HG02759 (cell line): ENCODE measurements around the gene SCYGR7.
"Not testable (repeated sequence)": the region's sequence is repeated elsewhere in the genome, so short reads cannot be mapped to it uniquely, and the experiment has no call there.

ENCODE experiments used
- ATAC-seq: cut with Tn5 transposase; IDR thresholded peaks from one replicate; pipeline ENCODE4 v1.9.1; 2021; ENCODE audit warnings: mild to moderate bottlenecking, moderate library complexity; ENCODE audit not compliant: unreplicated experiment

Gene SCYGR7

DNA sequence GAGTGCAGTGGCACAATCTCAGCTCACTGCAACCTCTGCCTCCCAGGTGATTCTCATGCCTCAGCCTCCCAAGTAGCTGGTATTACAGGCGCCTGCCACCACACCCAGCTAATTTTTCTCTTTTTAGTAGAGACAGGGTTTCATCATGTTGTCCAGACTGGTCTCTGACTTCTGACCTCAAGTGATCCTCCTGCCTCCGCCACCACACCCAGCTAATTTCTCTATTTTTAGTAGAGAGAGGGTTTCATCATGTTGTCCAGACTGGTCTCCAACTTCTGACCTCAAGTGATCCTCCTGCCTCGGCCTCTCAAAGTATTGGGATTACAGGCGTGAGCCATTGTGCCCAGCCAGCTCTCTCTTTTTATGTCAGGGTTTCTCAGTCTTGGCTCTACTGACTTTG is 28.1 kb downstream of the SCYGR7 start:
- ATAC-seq: not testable (repeated sequence)

DNA sequence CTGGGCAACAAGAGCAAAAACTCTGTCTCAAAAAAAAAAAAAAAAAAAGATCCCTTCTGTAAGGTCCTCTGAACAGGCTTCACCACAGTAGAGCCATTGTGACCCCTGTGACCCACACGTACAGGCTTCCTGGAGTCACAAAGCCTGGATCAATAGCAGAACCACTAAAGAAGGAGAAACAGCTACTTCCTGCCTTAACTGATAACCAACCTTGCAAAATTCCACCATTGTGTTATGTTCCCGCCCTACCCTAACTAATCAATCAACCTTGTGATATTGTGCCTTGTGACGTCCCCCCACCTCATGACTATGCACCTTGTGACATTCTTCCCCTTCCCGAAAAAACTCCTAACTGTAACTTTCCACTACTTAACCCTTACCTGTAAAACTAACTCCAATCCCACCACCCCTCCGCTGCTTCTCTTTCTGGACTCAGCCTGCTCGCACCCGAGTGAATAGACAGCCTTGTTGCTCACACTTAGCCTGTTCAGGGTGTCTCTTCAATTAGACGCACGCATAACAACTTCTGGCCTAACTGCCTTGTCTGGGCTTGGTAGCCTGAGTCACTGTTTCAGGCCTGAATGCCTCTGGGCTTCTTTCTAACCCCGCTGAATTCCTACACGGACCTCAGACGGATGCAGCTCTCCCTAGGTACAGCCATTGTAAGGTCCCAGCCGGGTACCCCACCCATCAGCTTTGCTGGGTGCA is 31.4 kb downstream of the SCYGR7 start:
- no peak for ATAC-seq

DNA sequence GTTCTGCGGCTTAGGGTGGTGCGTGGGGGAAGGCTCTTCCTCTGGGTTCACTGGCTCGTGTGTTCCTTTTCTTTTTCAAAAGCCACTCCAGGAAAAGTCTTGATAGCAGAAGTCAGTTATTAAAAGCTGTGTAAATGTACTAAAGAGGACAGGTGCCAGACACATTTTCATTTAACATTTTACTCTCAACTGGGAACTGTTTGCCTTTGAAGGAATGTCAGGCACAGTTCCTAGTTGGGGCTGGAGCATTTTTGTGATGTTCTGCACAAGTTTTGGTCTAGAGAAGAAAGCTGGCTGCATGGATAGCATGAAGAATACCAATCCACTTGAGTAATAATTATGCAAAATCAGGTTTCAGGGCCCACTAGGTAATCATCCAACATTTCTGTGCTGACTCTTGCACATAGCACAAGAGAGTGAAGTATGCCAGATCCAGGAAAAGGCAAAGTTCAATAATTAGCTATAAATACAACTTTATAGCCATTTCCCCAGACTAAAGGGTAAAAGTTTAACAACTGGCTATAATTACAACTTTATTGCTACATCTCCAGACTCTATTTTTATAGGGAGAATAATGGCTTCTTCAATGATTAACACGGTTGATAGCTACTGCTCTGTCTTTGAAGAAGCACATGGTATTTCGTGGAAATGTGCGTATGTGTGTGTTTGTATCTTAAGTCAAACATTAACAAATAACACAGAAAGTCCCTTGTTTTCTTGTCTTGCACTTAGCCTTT is 33.8 kb downstream of the SCYGR7 start:
- ATAC-seq: no peak

DNA sequence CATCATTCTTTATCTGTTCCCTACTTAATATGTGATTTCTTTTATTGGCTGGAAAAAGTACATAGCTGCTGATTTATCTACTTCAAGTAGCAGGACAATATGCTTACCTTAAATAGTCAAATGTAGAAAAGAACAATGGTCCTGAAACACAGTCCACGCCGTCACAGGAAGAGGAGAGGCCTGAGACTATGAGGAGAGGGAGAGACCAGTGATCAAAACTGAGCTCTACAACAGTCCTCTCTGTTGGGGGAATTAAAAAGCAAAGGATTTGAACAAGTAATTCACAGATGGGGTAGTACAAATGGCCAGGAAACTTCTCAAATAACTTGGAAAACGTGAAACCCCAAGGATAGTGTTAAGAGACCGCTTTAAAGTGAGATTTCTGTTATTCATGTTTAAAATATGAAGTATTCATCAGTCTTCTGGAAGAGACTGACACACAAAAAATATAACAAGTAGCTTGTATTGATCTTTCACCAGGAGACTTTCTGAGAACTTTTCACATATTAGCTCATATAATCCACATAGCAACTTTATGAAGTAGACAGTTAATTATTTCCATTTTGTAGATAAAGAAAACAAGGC is 37.7 kb downstream of the SCYGR7 start:
- peak; percentile 7 for ATAC-seq

DNA sequence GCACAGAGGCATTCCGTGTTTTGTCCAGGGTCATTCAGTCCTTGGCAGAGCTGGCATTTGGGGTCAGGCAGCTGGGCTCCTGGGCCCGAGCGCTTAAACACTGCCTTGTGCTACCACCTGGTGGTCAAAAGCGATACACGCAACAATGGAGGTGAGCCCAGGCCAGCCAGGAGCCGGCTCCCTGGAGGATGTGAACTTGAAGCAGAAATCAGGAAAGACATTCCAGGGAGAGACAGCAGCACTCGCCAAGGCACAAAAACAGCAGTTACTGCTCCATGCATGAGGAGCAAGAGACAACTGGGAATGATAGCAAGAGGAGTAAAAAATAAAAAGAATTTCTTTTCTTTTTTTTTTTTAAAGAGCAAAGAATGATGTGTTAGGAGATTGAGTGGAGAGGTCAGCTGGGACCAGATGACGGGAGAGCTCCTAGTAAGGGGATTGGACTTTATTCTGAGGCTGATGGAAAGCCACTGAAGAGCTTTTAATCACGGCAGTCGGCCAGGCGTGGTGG is 38.3 kb downstream of the SCYGR7 start:
- peak; percentile 98 for ATAC-seq

DNA sequence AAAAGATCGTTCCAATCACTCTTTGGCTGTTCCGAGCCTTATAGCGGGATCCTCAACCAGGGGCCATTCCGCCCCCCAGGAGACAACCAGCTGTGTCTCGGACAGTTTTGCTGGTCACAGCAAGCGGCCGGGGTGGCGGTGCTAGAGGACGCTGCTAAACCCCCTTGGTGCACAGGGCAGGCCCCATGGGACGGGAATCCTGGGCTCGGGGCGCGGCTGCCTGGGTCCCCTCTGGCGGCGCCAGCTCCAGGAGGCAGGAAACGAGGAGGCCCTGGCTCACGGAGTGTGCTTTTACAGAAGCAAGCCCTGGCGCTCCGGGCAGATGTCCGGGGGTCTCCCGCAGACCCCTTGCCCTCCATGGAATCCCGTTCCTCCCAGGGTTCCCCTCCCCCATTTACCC is 39.7 kb downstream of the SCYGR7 start:
- ATAC-seq: no peak

DNA sequence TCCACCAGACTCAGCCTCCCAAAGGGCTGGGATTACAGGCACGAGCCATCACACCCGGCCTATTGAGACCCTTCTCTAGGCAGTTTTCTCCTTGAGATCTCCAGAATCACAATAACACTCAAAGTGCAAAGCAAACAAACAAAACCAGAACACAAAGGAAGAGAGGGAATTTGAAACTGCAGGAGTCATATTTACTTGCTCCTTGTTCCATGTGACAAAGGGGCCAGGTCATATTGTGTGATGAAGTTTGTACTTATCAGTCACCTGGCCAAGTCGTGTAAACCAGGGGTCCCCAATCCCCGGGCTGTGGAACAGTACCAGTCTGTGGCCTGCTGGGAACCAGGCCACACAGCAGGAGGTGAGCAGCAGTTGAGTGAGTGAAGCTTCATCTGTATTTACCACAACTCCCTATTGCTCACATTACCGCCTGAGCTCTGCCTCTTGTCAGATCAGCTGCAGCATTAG is 44.1 kb downstream of the SCYGR7 start:
- no peak for ATAC-seq

DNA sequence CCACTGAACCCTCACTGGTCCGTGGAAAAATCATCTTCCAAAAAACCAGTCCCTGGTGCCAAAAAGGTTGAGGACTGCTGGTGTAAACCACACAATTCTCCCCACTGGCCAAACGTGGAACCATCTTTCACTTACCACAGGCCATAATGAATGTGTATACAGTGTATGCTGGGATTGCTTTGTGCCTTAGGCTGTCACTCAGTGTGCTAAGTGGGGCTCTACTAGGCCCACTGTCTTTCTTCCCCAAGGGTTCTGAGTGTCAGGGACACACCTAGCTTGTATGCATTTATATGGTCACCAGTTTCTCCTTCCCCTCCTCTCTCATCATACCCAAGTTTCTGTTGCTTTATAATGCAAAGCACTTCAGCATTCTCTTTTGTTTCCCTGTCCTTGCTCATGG is 44.8 kb downstream of the SCYGR7 start:
- no peak for ATAC-seq

DNA sequence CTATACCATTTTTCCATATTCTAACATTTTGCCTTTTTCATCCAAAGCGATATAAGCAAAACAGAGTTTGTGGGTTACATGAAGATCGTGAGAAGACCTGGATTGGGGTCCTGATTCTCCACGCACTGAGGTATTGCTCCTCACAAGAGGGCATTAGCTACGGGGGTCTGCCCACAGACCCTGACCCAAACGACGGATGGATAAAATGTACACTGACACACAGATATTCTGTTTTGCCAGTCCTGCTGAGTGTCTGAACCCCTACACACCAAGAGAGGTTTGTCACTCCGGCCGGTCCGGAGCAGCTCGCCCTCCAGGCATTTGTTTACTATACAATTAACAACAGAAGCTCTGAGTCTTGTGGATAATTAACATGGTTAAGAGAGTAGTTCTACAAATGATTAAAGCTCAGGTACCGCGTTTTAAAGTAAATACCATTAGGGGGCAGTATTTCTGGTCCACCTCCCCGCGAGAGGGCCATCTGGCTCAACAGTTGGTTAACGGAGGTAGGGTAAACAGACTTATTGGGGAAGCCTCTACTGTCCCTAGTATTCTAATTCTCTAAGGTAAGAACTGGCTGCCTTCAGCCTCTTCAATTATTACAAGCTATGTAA is 46.0 kb downstream of the SCYGR7 start:
- peak; percentile 67 for ATAC-seq

DNA sequence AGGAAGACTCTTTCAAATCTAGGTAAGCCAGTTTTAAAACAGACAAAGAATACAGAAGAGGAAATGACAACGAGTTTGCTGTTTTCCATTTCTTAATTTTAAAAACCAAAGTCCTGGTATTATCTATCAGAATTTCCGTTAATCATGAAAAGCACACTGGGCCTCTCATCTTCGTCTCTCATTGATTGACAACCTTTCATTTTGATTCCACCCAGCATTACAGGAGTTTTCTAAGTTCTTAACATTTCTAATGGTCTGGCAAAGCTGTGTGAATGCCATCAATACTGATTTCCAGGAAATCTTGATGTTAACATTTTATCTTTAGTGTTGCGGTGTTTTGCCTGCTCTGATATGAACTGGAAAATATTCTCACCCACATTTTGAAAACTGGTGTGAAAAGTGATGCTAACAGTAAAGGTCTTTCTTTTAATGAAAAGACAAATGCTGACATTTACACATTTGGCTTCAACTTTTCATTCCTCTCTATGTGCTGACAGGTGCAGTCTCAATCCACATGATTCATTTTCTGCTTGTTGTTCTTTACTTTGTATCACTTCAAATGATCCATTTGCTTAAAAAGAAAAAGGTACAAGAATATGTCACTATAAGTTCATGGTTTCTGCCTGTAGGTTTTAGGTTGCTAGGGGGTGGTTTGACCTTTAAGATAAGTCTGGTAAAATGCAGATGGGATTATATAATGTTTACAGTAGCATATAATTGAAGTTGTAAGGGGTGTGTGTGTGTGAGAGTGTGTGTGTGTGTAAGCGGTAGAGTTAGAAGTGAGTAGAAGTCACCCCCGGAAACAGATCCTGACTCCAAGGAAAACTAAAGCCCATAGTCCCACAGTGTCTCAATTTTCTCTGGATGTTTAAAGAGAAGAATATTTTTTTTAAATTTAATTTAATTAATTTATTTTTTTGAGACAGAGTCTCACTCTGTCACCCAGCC is 47.0 kb downstream of the SCYGR7 start:
- ATAC-seq: no peak
